HG03064 (cell line): ENCODE results near the gene HELZ2.

Source experiments
- ATAC-seq: cut with Tn5 transposase; IDR thresholded peaks from one replicate; pipeline ENCODE4 v1.9.1; 2021; ENCODE audit warnings: low read depth; ENCODE audit not compliant: unreplicated experiment

The HELZ2 gene

DNA sequence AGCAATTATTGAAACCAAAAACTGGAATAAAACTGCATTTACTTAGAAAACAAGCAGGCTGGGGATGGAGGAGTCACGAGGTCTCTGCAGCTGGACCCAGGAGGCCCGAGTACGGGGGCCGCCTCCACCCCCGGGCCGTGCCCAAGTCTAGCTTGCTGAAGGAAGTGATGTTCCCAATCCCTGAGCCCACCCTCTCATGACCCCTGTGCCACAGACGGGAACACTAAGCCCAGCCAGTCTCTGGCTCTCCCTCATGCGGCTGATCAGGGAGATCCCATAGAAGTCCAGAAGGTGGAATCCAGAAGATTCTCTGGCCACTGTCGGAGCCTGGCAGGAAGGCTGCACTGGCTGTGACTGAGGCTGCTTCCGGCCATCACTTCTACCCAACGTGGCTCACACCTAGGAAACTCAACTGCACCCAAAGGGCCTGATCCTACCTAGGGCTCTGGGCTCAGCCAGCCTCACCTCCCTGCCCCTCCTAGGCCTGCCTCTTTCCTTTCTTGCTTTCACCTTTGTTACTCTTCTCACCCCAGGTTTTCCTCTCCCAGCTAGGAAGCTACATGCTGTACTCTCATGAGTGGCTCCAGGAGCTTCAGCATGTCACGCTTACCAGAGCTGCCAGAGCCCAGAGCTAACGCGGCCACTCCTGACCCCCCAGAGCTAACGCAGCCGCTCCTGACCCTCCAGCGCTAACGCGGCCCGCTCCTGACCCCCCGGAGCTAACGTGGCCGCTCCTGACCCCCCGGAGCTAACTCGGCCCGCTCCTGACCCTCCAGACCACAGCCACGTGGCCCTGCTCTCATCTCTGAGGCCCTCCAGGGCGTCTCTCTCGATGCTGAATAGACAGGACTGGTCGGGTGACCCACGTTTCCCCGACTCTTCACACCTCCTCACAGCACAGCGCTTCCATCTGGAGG lies 24.7 kb upstream of the HELZ2 start:
- no peak for ATAC-seq

GRCh38 chr20:63597651-63598478 lies 23.8 kb upstream of the HELZ2 start:
- no peak for ATAC-seq

GRCh38 chr20:63596423-63596822 lies 22.4 kb upstream of the HELZ2 start:
- ATAC-seq = no peak

- no peak for ATAC-seq
These were observed 21.5 kb upstream of the HELZ2 start for GRCh38 chr20:63595416-63596127.

GRCh38 chr20:63594043-63594561 lies 20.1 kb upstream of the HELZ2 start:
- no peak for ATAC-seq

GRCh38 chr20:63592661-63593060 lies 18.6 kb upstream of the HELZ2 start:
- no peak for ATAC-seq

GRCh38 chr20:63591786-63592355 lies 17.8 kb upstream of the HELZ2 start:
- no peak for ATAC-seq

DNA sequence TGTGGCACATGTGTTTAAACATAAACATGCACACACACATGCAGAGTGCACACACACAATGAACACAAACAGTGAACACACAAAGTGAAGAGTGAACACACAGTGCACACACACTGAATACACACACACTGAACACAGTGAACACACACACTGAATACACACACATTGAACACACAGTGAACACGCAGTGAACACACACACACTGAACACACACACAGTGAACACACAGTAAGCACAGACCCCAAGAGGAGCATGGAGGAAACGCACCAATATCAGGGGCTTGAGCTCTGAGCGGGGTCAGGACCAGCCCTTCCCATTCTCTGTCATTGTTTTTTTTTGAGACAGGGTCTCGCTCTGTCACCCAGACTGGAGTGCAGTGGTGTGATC lies 17.1 kb upstream of the HELZ2 start:
- no peak for ATAC-seq

DNA sequence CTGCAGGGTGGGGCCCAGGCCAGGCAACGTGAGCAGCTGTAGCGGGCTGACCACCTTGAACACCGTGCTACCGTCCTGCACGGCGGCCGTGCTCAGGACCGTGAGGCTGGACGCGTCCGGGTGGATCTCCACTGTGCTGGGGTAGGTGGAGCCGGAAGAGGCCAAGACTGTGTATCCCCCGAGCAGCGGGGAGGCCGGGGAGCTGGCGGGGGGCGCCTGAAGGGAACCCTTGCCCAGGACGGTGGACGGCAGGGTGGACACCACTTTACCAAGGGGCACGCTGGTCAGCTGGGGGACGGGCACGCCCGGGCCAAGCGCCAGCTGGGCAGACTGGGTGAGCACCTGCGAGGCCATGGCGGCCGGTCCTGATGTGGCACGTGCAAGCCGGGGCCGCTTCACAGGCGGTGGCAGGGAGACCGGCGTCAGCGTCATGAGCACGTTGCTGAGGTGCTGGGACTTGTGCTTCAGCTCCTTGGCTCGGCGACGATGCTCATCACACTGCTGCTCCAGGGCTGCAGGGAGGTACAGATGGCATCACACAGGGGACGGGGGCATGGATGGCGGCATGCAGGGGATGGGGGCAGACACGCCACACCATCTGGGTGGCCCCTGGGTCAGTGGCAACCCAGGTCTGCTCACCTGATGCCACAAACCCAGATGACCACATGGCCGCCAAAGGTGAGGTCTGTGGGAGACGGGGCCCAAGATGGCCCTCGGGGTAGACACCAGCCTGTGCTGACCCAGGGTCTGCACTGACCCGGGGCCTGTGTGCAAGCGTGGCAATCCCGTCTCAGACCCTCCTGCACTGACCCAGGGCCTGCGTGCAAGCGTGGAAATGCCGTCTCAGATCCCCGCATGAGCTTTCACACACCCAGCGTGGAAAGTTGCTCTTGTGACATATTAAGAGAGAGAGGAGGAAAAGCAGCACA lies 16.4 kb upstream of the HELZ2 start:
- no peak for ATAC-seq

GRCh38 chr20:63589261-63590217 lies 15.5 kb upstream of the HELZ2 start:
- no peak for ATAC-seq

DNA sequence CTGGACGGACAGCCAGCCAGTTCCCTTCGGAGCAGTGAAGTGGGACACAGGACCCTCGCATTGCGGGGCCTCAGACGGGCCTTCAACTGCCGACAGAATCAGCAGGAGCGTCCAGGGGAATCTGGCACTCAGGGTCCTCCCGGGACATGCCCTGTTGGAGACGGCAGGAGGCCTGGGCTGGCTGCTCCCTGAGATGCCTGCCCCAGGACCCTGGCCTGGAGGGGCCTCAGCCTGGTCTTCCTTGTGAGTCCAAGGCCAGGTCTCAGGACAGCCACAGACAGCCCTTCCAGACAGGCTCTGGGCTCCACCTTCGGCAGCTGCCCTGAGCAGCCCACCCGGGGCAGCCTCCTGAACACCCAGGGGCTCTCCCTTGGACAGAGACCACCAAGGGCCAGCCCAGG lies 14.6 kb upstream of the HELZ2 start:
- ATAC-seq = no peak

GRCh38 chr20:63587776-63588591 lies 13.9 kb upstream of the HELZ2 start:
- no peak for ATAC-seq

GRCh38 chr20:63587256-63587655 lies 13.2 kb upstream of the HELZ2 start:
- ATAC-seq = no peak

- no peak for ATAC-seq
These were observed 12.8 kb upstream of the HELZ2 start for GRCh38 chr20:63586797-63587196.

DNA sequence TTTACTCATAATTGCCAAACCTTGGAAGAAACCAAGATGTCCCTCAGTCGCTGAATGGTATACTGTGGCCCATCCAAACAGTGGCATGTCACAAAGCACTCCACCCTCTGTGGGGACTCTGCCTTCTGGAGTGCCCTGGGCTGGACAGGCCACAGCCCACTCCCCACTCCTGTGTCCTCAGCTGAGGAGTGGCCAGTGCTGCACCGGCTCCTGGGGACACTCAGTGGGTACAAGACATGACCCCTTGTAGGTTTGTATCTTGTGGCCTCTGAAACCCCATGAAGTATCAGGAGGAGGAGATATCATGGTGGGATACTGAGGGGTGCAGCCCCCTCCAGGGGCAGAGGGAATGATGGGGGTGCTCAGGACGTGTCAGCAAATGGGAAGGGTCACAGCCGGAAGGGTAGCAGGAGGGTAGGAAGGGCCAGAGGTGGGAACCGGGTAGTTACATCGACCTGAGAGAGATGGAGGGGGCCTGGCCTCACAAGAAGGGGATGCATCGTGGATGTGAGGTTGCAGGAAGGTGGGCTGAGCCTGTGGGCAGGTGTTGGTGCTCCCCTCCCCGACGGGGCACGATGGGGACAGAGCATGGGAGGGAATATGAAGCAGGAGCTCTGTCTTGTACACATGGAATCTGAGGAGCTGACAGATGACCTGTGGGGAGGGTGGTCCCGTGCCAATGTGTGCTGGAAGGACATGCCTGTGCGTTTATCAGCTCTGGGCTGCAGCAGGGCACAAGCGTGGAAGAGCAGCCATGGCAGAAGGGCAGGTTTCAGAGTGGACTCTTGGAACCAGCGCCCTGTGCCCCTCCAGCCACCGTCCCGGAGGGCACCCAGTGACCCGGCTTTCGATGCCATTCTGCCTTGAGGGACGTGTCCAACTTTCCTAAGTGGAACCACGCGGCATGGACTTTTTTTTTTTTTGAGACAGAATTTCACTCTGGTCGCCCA lies 11.9 kb upstream of the HELZ2 start:
- no peak for ATAC-seq

- no peak for ATAC-seq
These were observed 8.5 kb upstream of the HELZ2 start for GRCh38 chr20:63582382-63583063.
